CD8-positive, alpha-beta memory T cell (primary cell): ENCODE results near the gene FOXE1. TPM values are rescaled to one million over a fixed set of nuclear protein-coding genes. Genes with fewer than 3 reads are reported as not detected.

Experiments used
- CTCF ChIA-PET: fragments of 350-600 bp; sonication (Branson Sonifier 250); formaldehyde crosslinking; loops from one replicate; lab custom pipeline; 2021; ENCODE audit warnings: antibody characterized with exemption; lab: Charles Lee
- POLR2A ChIA-PET: fragments of 350-600 bp; sonication (Branson Sonifier 250); formaldehyde crosslinking; loops from one replicate; lab custom pipeline; 2021; ENCODE audit warnings: antibody characterized with exemption; lab: Charles Lee
- DNase-seq, 5 donors: peaks; one replicate each; pipeline versions ENCODE4 v3.0.0 to v3.0.0-alpha.2; 2020 to 2022; ENCODE audit warnings: mixed read lengths in 1 of 5
- H3K27ac ChIP-seq: one replicate; pipeline ENCODE4 v1.7.0; 2013; ENCODE audit warnings: low read depth, mild to moderate bottlenecking, low read length, moderate library complexity
- H3K27me3 ChIP-seq: 2 replicates; pipeline ENCODE4 v1.7.0; 2013; ENCODE audit warnings: low read length, mild to moderate bottlenecking; ENCODE audit not compliant: insufficient read depth, poor library complexity, severe bottlenecking
- H3K36me3 ChIP-seq: 2 replicates; pipeline ENCODE4 v1.7.0; 2013; ENCODE audit warnings: mild to moderate bottlenecking, low read length, moderate library complexity; ENCODE audit not compliant: insufficient read depth
- H3K4me1 ChIP-seq: 2 replicates; pipeline ENCODE4 v1.7.0; 2013; ENCODE audit warnings: mild to moderate bottlenecking, low read length, moderate library complexity; ENCODE audit not compliant: insufficient read depth
- H3K4me3 ChIP-seq: 2 replicates; pipeline ENCODE4 v1.7.0; 2013; ENCODE audit warnings: mild to moderate bottlenecking, low read length
- H3K9me3 ChIP-seq: 2 replicates; pipeline ENCODE4 v1.7.0; 2013; ENCODE audit warnings: mild to moderate bottlenecking, low read length
- H3K27ac Mint-ChIP-seq, 8 donors: one replicate each; pipeline ENCODE4 v1.8.0; 2020 to 2021; ENCODE audit warnings: mixed read lengths in 8 of 8, mild to moderate bottlenecking in 6 of 8, inconsistent platforms in 3 of 8, moderate library complexity in 3 of 8
- H3K27me3 Mint-ChIP-seq, 2 donors: one replicate each; pipeline ENCODE4 v1.8.0; 2020 to 2021; ENCODE audit warnings: mixed read lengths in 2 of 2, mild to moderate bottlenecking in 1 of 2, moderate library complexity in 1 of 2
- H3K36me3 Mint-ChIP-seq, 3 donors: one replicate each; pipeline ENCODE4 v1.8.0; 2020 to 2021; ENCODE audit warnings: mixed read lengths in 3 of 3, inconsistent platforms in 1 of 3, mild to moderate bottlenecking in 1 of 3
- H3K4me1 Mint-ChIP-seq, 3 donors: one replicate each; pipeline ENCODE4 v1.8.0; 2020 to 2021; ENCODE audit warnings: mixed read lengths in 3 of 3, inconsistent platforms in 1 of 3, mild to moderate bottlenecking in 1 of 3
- H3K4me3 Mint-ChIP-seq, 7 donors: one replicate each; pipeline ENCODE4 v1.8.0; 2020 to 2021; ENCODE audit warnings: mixed read lengths in 7 of 7, mild to moderate bottlenecking in 6 of 7, moderate library complexity in 4 of 7, inconsistent platforms in 2 of 7
- H3K9me3 Mint-ChIP-seq, 5 donors: one replicate each; pipeline ENCODE4 v1.8.0; 2020 to 2022; ENCODE audit warnings: mixed read lengths in 5 of 5, mild to moderate bottlenecking in 3 of 5, moderate library complexity in 2 of 5, inconsistent platforms in 1 of 5
- polyA plus RNA-seq: library from polyadenylated mRNA; unstranded; fragments of 300-500 nt; fragmentation: Illumina TruSeq; gene quantifications from one replicate; pipeline ENCODE4 v1.2.3, GENCODE V29; 2021
- total RNA-seq, 2 experiments: library from RNA; stranded (reverse); gene quantifications; one replicate each; pipeline ENCODE4 v1.2.3, GENCODE V29; 2021

FOXE1 gene
- total and polyA plus RNA-seq, 3 experiments from 2014 or later = 0.07 TPM; not detected in 2

DNA sequence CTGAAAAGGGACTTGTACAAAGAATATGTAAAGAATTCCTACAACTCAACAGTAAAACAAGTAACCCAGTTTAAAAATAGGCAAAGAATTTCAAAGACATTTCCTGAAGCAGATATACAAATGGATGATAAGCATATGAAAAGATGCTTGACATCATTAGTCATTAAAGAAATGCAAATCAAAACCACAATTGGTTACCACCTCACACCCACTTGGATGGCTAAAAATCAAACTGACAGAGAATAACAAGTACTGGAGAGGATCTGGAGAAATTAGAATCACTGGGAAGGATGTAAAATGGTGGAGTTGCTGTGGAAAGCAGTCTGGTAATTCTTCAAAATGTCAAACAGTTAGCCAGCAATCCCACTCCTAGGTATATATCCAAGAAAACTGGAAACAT is 12.5 kb upstream of the FOXE1 start:
- H3K4me3 ChIP-seq = no peak overlapping the region
- Mint-ChIP-seq H3K4me3 (no peak overlapping the region), H3K9me3 (peaks cover 0 to 3% (median 3%) of the 10 kb centered on the region in 5 donors), H3K27me3 (peaks cover 56 to 83% of the 10 kb centered on the region in 2 donors), H3K36me3 (peaks cover 0 to 15% (median 0%) of the 10 kb centered on the region in 3 donors), H3K27ac (no peak overlapping the region), H3K4me1 (no peaks in the 10 kb centered on the region)
- ChIA-PET CTCF (no interaction called here), POLR2A (no interaction called here)
- no peaks in the 10 kb centered on the region for H3K36me3 ChIP-seq
- no peaks in the 10 kb centered on the region for H3K4me1 ChIP-seq
- no peak for DNase-seq
- peaks cover 11% of the 10 kb centered on the region for H3K27me3 ChIP-seq
- H3K27ac ChIP-seq = no peak overlapping the region
- H3K9me3 ChIP-seq = no peaks in the 10 kb centered on the region

DNA sequence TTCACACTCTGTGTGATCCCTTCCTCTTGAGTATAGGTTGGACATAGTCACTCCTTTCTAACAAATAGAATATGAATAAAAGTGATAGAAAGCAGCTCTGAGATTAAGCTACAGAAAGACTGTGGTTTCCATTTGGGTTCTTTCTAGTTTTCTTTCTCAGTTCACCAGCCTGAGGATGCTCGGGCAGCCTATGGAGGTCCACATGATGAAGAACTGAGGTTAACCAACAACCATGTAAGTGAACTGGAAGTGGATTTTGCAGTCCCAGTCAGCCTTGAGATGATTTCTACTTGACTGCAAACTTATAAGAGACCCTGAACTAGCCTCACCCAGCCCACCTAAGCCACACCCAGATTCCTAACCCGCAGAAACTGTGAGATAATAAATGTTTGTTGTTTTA is 10.1 kb upstream of the FOXE1 start:
- H3K4me1 Mint-ChIP-seq = peaks cover 3 to 6% (median 4%) of the 10 kb centered on the region in 3 donors
- POLR2A ChIA-PET = interaction anchor here (1.0 kb wide), 1 partner anchor 54 kb away, joined by 3 read pairs; no protein-coding TSS in a partner anchor
- DNase-seq = no peak
- CTCF ChIA-PET = no interaction called here
- H3K27ac Mint-ChIP-seq = no peak overlapping the region
- Histone ChIP-seq H3K27ac (no peak overlapping the region), H3K4me1 (no peaks in the 10 kb centered on the region), H3K4me3 (no peak overlapping the region), H3K9me3 (no peaks in the 10 kb centered on the region), H3K36me3 (no peaks in the 10 kb centered on the region), H3K27me3 (peaks cover 16% of the 10 kb centered on the region)
- H3K36me3 Mint-ChIP-seq = peaks cover 0 to 2% (median 0%) of the 10 kb centered on the region in 3 donors
- no peak overlapping the region for H3K4me3 Mint-ChIP-seq
- peaks cover 63 to 85% of the 10 kb centered on the region in 2 donors for H3K27me3 Mint-ChIP-seq
- peaks cover 0 to 2% (median 0%) of the 10 kb centered on the region in 5 donors for H3K9me3 Mint-ChIP-seq

DNA sequence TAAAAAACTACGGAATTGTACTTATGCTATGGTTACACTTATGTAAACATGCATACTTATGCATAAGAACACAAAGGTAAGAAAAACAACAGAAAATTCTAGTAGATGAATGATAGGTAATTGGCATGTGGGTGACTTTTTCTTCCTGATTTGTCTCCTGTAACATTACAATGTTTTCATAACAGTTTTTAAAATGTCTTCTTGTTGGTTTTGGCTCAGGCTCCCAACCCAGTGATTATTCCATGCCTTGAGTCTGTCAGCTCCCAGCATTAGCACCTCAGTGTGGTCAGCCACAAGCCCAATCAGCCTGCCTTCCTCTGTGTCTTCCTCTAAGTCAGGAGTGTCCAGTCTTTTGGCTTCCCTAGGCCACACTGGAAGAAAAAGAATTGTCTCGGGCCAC is 7.9 kb upstream of the FOXE1 start:
- POLR2A ChIA-PET = interaction anchor here (0.6 kb wide), 1 partner anchor 257 kb away, joined by 3 read pairs; no protein-coding TSS in a partner anchor
- CTCF ChIA-PET = interaction anchor here (1.3 kb wide), 1 partner anchor 9 kb away, joined by 4 read pairs; no protein-coding TSS in a partner anchor
- H3K36me3 Mint-ChIP-seq = no peaks in the 10 kb centered on the region

DNA sequence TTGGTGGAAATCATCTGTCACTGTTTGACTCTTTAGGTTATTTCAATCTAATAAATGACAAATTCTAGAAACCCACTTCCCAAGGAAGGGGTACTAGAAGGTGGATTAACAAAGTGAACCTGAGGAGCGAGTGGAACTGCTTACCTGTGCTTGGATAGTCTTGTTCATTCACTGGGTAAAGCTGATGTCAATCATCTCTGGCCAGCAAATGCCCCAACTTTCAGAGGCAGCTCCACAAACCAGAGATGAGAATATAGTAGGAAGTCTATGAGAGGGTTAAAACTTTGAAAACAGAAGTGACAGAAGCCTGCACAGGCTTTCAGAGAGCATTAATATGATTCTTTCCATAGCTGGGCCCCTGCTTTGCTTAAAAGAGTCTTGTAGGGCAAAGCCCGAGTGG is 7.3 kb upstream of the FOXE1 start:
- H3K9me3 ChIP-seq = no peaks in the 10 kb centered on the region
- ChIA-PET CTCF (interaction anchor here (1.3 kb wide), 1 partner anchor 8 kb away, joined by 4 read pairs; no protein-coding TSS in a partner anchor), POLR2A (no interaction called here)
- Mint-ChIP-seq H3K36me3 (no peaks in the 10 kb centered on the region), H3K27ac (no peak overlapping the region), H3K4me1 (peaks cover 17 to 20% (median 18%) of the 10 kb centered on the region in 3 donors), H3K9me3 (peaks cover 0 to 5% (median 0%) of the 10 kb centered on the region in 5 donors), H3K4me3 (no peak overlapping the region), H3K27me3 (peaks cover 69 to 91% of the 10 kb centered on the region in 2 donors)
- DNase-seq = no peak
- no peaks in the 10 kb centered on the region for H3K36me3 ChIP-seq
- peaks cover 28% of the 10 kb centered on the region for H3K27me3 ChIP-seq
- H3K4me3 ChIP-seq = no peak overlapping the region
- H3K4me1 ChIP-seq = peaks cover 16% of the 10 kb centered on the region
- H3K27ac ChIP-seq = no peak overlapping the region

More for the DNA sequence above, 7.9 kb upstream of the FOXE1 start:
- Histone ChIP-seq H3K36me3 (no peaks in the 10 kb centered on the region), H3K4me1 (peaks cover 16% of the 10 kb centered on the region), H3K27me3 (peaks cover 23% of the 10 kb centered on the region), H3K9me3 (no peaks in the 10 kb centered on the region), H3K27ac (no peak overlapping the region), H3K4me3 (no peak overlapping the region)
- Mint-ChIP-seq H3K4me3 (no peak overlapping the region), H3K9me3 (peaks cover 0 to 2% (median 0%) of the 10 kb centered on the region in 5 donors), H3K27me3 (peaks cover 67 to 91% of the 10 kb centered on the region in 2 donors), H3K27ac (no peak overlapping the region), H3K4me1 (peaks cover 16 to 20% (median 18%) of the 10 kb centered on the region in 3 donors)
- no peak for DNase-seq

DNA sequence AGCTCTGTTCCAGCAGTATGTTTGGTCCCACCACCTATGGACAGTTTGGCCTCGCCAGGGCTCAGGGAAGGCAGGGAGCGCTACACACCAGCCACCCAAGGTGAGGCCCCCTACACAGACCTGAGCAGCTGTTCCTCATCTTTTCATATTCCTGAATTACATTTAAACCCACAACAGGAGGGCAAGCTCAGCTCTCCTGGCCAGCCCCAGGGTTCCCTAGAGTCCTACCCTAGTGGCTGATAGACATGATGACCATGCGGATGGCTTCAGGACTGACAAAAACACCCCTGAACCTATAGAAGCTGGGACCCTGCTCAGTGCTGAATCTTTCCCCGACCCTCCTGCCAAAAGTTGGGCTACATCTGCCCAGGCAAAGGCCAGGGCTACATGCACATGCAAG is 6.7 kb upstream of the FOXE1 start:
- Histone ChIP-seq H3K4me1 (peaks cover 16% of the 10 kb centered on the region), H3K27ac (no peak overlapping the region), H3K9me3 (no peaks in the 10 kb centered on the region), H3K4me3 (no peak overlapping the region), H3K36me3 (no peaks in the 10 kb centered on the region), H3K27me3 (peaks cover 34% of the 10 kb centered on the region)
- peaks cover 0 to 5% (median 0%) of the 10 kb centered on the region in 5 donors for H3K9me3 Mint-ChIP-seq
- CTCF ChIA-PET = interaction anchor here (1.2 kb wide), 1 partner anchor 10 kb away, joined by 3 read pairs; no protein-coding TSS in a partner anchor
- no peak overlapping the region for H3K4me3 Mint-ChIP-seq
- no peaks in the 10 kb centered on the region for H3K36me3 Mint-ChIP-seq
- H3K4me1 Mint-ChIP-seq = peaks cover 17 to 23% (median 18%) of the 10 kb centered on the region in 3 donors
- H3K27me3 Mint-ChIP-seq = peaks cover 69 to 91% of the 10 kb centered on the region in 2 donors
- POLR2A ChIA-PET = no interaction called here
- no peak for DNase-seq
- H3K27ac Mint-ChIP-seq = no peak overlapping the region

GRCh38 chr9:97847474-97848214 is 5.4 kb upstream of the FOXE1 start:
- CTCF ChIA-PET = interaction anchor here (1.2 kb wide), 1 partner anchor 8 kb away, joined by 3 read pairs; no protein-coding TSS in a partner anchor
- H3K9me3 Mint-ChIP-seq = peaks cover 0 to 3% (median 0%) of the 10 kb centered on the region in 5 donors
- peak overlapping the region in 1 of 7 donors; percentile 41 for H3K4me3 Mint-ChIP-seq

GRCh38 chr9:97848215-97848479 is 4.9 kb upstream of the FOXE1 start:
- no peaks in the 10 kb centered on the region for H3K36me3 Mint-ChIP-seq
- peaks cover 20 to 31% (median 23%) of the 10 kb centered on the region in 3 donors for H3K4me1 Mint-ChIP-seq
- Histone ChIP-seq H3K27ac (no peak overlapping the region), H3K36me3 (no peaks in the 10 kb centered on the region), H3K9me3 (no peaks in the 10 kb centered on the region), H3K27me3 (peaks cover 46% of the 10 kb centered on the region), H3K4me3 (no peak overlapping the region), H3K4me1 (peaks cover 26% of the 10 kb centered on the region)
- POLR2A ChIA-PET = no interaction called here
- H3K4me3 Mint-ChIP-seq = peak overlapping the region in 4 of 7 donors; percentile 4 to 44 (median 32)
- CTCF ChIA-PET = no interaction called here
- H3K9me3 Mint-ChIP-seq = peaks cover 0 to 3% (median 0%) of the 10 kb centered on the region in 5 donors
- no peak for DNase-seq
- H3K27ac Mint-ChIP-seq = no peak overlapping the region
- H3K27me3 Mint-ChIP-seq = peaks cover 74 to 90% of the 10 kb centered on the region in 2 donors

More at GRCh38 chr9:97847474-97848214, 5.4 kb upstream of the FOXE1 start:
- Histone ChIP-seq H3K4me3 (no peak overlapping the region), H3K27ac (no peak overlapping the region), H3K36me3 (no peaks in the 10 kb centered on the region), H3K27me3 (peaks cover 44% of the 10 kb centered on the region), H3K9me3 (no peaks in the 10 kb centered on the region), H3K4me1 (peaks cover 23% of the 10 kb centered on the region)
- H3K27ac Mint-ChIP-seq = peak overlapping the region in 1 of 8 donors; percentile 1
- DNase-seq = no peak
- H3K27me3 Mint-ChIP-seq = peaks cover 77 to 93% of the 10 kb centered on the region in 2 donors
- POLR2A ChIA-PET = no interaction called here
- H3K4me1 Mint-ChIP-seq = peaks cover 20 to 30% (median 23%) of the 10 kb centered on the region in 3 donors
- no peaks in the 10 kb centered on the region for H3K36me3 Mint-ChIP-seq
